SK-N-SH treated with all-trans-retinoic acid at 6 μM for 48 hours (cell line): ENCODE measurements around the gene TRAK2.

ENCODE experiments used
- ARNTL ChIP-seq: fragments of 450-650 bp; formaldehyde crosslinking; IDR thresholded peaks from 2 replicates; pipeline ENCODE4 v1.5.0; 2020; ENCODE audit warnings: low read depth, mild to moderate bottlenecking, moderate library complexity, borderline replicate concordance
- CREB5 ChIP-seq: fragments of 250-450 bp; sonication (Bioruptor Pico); IDR thresholded peaks from 2 replicates; pipeline ENCODE4 v1.5.1; 2020; ENCODE audit warnings: low read depth, mild to moderate bottlenecking, moderate library complexity
- CSDC2 ChIP-seq: fragments of 250-450 bp; sonication (Bioruptor Pico); IDR thresholded peaks from 2 replicates; pipeline ENCODE4 v1.5.0; 2020; ENCODE audit warnings: mild to moderate bottlenecking, moderate library complexity
- ESRRG ChIP-seq: fragments of 250-450 bp; sonication (Bioruptor Pico); IDR thresholded peaks from 2 replicates; pipeline ENCODE4 v1.6.1; 2021; ENCODE audit warnings: mild to moderate bottlenecking
- POU6F1 ChIP-seq: fragments of 250-450 bp; sonication (Bioruptor Pico); IDR thresholded peaks from 2 replicates; pipeline ENCODE4 v1.8.0; 2021; ENCODE audit warnings: low read depth, mild to moderate bottlenecking, moderate library complexity, borderline replicate concordance
- PPARA ChIP-seq: fragments of 250-450 bp; sonication (Bioruptor Pico); IDR thresholded peaks from 2 replicates; pipeline ENCODE4 v1.5.0; 2020; ENCODE audit warnings: mild to moderate bottlenecking, borderline replicate concordance
- TOX ChIP-seq: fragments of 250-450 bp; sonication (Bioruptor Pico); IDR thresholded peaks from 2 replicates; pipeline ENCODE4 v1.8.0; 2021; ENCODE audit warnings: mild to moderate bottlenecking, moderate library complexity, borderline replicate concordance
- ZC3H10 ChIP-seq: fragments of 250-450 bp; sonication (Bioruptor Pico); IDR thresholded peaks from 2 replicates; pipeline ENCODE4 v1.5.1; 2021; ENCODE audit warnings: mild to moderate bottlenecking, moderate library complexity

DNA sequence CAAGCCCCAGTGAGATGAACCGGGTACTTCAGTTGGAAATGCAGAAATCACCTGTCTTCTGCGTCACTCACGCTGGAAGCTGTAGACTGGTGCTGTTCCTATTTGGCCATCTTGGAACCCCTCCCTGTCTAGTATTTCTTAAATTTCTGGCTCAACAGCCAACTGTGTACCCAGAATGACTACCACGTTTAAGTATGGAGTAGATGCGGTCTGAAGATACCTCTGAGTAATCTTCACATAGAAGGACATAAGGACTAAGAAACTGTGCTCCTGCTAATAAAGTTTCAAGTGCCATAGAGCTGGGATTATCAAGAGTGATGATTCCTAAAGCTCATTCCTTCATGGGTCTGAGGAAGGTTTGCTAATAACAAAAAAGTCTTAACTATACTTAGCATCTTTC, 20.4 kb downstream of the TRAK2 start:
- TF ChIP-seq ARNTL (no peak), CSDC2 (CRISPR knock-in tag) (no peak), ESRRG (CRISPR knock-in tag) (no peak), TOX (no peak), ZC3H10 (CRISPR knock-in tag) (no peak), CREB5 (CRISPR knock-in tag) (no peak), POU6F1 (CRISPR knock-in tag) (no peak), PPARA (no peak)
